GM20431 (cell line): ENCODE measurements around the gene SGO2.
"Not testable (repeated sequence)": the region's sequence is repeated elsewhere in the genome, so short reads cannot be mapped to it uniquely, and the experiment has no call there.

Source experiments
- in situ Hi-C: fragments of 300-500 bp; cut with MseI, MboI; formaldehyde crosslinking; loops from one replicate; pipeline ENCODE4 v1.15.0; 2020; ENCODE audit warnings: low sequenced_read_pairs; ENCODE audit not compliant: unreplicated experiment

The SGO2 gene

DNA sequence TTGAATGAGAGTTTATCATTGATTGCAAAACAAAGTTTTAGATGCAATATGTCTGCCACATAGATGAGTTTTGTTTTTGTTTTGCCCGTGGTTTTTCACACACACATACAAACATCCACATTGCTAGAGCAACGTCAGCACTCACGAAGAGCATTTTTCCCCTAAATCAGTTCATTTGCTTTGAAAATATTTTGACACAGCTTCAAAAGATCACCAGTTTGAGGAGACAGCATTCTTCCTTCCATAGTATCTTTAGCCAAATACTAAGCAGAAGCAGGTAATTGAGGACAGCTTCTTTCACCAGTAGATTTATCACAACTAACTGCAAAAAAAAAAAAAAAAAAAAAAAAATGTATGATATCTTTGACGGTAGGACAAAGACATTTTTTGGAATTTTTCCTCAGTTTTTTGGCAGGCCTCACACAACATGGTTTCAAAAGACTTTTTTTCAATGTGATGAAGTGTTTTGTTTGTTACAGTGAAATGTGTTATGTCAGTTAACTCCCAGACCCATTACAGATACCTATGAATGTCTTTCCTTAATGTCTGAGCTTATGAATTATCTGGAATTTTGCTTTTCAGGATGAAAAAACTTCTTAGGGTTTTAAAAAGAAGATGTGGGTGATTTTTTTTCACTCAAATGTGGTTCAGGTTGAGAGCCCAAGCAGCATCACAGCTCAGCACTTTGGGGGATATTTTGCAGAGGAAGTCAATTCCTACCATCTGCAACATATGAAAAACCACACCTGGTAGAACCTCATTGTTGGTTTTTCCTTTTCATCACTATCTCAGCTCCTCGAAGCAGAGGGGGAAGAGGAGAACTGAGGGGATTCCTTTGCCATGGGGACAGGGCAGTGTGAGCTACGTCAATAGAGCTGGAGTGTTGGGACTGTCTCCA is 91.4 kb downstream of the SGO2 start:
- in situ Hi-C loops, result no loop called here

GRCh38 chr2:200618054-200618419 is 92.0 kb downstream of the SGO2 start:
- in situ Hi-C loops, result no loop called here

DNA sequence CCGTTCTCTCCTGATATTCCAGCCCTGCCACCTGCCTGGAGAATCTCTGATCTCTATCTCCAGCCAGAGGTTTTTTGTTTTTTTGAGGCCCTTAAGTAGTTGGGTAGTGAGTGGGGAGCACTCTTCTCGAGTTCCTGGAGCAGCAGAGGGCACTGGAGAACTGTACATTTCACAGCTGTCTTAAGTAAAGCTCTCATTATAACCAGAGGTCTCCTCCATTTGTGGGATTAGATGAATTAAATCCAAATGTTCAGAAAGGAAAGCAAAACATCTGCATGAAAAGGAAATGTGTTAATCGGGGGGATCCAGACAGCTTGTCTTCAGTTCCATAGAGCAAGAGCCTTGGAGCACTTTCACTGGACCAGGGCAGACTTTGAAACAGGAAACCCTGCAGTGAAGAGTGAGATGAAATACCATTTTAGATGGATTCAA is 92.6 kb downstream of the SGO2 start:
- in situ Hi-C loops, result no loop called here

GRCh38 chr2:200619279-200619678 is 93.3 kb downstream of the SGO2 start:
- in situ Hi-C loops, result no loop called here

DNA sequence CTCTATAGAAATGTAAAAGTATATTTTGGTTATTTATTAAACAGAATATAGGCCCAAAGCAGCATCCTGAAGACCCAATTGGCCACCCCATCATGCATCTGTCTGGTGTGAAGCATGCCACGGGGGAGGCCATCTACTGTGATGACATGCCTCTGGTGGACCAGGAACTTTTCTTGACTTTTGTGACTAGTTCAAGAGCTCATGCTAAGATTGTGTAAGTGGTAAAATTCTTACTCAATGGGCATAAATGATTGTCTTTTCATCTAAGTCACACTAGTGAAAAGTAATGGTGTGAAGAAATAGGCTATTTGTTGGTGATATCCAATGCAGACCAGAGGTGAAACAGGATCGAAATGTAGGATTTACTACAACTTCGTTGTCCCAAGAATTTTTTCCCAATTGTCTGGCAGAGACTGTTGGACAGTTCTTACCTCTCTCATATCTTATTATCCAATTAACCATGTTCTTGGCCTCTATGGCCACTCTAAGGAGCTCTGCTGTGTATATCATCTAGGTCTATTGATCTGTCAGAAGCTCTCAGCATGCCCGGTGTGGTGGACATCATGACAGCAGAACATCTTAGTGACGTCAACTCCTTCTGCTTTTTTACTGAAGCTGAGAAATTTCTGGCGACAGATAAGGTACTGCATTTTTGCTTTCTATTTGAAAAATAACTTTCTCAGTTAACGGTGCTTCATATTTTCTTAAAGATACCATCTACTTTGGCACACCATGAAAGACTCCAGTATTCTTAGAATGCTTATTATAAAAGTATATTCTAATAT is 94.8 kb downstream of the SGO2 start:
- in situ Hi-C loops, result no loop called here

DNA sequence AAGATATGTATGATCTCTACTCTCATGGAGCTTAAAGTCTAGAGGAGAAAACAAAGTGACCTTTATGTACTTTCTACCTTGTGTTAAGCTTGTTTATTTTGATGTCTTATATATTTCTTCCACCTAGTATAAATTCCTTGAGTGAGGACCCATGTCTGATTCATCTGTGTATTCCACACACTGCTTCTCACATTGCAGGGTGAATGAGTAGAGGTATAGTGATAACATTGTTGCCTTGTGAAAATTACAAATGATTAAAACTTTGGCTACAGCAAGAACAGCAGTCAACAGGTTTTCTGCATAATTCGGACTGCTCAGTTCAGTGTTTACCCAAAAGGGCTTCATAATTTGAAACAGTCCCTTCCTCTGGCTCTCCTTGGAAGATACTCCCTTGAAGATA is 96.1 kb downstream of the SGO2 start:
- in situ Hi-C loops, result no loop called here

- in situ Hi-C loops, result no loop called here
Measured at GRCh38 chr2:200624026-200624425, 98.0 kb downstream of the SGO2 start.

GRCh38 chr2:200624658-200625057 is 98.7 kb downstream of the SGO2 start:
- in situ Hi-C loops, result no loop called here

DNA sequence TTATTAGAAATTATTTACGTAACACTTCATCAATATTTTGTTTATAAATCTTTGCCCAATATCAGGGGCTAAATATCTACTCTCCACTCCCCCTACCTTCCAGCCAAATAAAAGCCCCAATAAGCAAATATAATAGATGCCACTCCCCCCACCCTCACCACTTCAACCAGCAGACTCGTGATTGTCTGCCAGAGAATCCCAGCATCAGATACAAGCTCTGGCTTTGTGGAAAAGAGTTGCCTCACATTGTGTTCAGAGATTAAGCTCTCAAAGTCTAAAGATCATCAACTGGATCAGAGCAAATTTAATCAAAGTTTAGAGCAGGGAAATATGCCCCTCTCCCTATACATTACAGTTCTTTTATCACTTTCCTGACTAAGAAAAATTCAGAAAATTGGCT is 99.3 kb downstream of the SGO2 start:
- in situ Hi-C loops, result no loop called here

GRCh38 chr2:200625958-200626363 is 100.0 kb downstream of the SGO2 start:
- in situ Hi-C loops, result no loop called here

GRCh38 chr2:200627110-200627770 is 101.2 kb downstream of the SGO2 start:
- in situ Hi-C loops, result no loop called here

DNA sequence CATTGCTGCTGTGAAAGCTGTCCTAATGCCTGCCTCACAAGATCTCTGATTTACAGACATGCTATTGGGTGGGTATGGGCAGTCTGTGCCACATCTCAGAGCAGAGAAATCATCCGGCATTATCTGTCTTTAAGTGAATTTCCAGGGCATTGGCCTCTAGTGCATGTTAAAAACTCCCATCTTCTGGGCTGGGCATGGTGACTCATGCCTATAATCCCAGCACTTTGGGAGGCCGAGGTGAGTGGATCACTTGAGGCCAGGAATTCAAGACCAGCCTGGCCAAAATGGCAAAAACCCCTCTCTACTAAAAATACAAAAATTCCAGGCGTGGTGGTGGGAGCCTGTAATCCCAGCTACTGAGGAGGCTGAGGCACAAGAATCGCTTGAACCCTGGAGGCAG is 102.5 kb downstream of the SGO2 start:
- in situ Hi-C loops, result not testable (repeated sequence)

GRCh38 chr2:200631287-200631686 is 105.3 kb downstream of the SGO2 start:
- in situ Hi-C loops, result no loop called here
